Caco-2 (cell line): ENCODE results near the gene SH2D3C. TPM values are rescaled to one million over a fixed set of nuclear protein-coding genes. Genes with fewer than 3 reads are reported as not detected.

Experiments used
- BruUV-seq: library from RNA; stranded (reverse); fragments of 400-500 nt; replicated peaks from 2 replicates; lab custom pipeline; 2021; lab: Mats Ljungman, UMichigan
- CTCF ChIA-PET: fragments of 300-600 bp; sonication (Branson Sonifier 250); formaldehyde crosslinking; loops from one replicate; lab custom pipeline; 2022; ENCODE audit warnings: antibody characterized with exemption; lab: Charles Lee
- POLR2A ChIA-PET: fragments of 300-600 bp; sonication (Branson Sonifier 250); formaldehyde crosslinking; loops from one replicate; lab custom pipeline; 2022; ENCODE audit warnings: antibody characterized with exemption; lab: Charles Lee
- DNase-seq, 2 experiments: peaks; one replicate each; pipeline versions ENCODE4 v3.0.0 to v3.0.0-alpha.2; 2020 to 2022
- H3K27me3 ChIP-seq: replicated peaks from 2 replicates; pipeline ENCODE4 v1.6.0; 2011; ENCODE audit warnings: low read length; ENCODE audit not compliant: control insufficient read depth, insufficient read depth
- H3K36me3 ChIP-seq: 2 replicates; pipeline ENCODE4 v1.5.1; 2011; ENCODE audit warnings: low read length; ENCODE audit not compliant: control insufficient read depth, insufficient read depth
- H3K4me1 ChIP-seq: fragments of 250-450 bp; sonication (Bioruptor Pico); 2 replicates; pipeline ENCODE4 v1.5.1; 2020; ENCODE audit warnings: mild to moderate bottlenecking
- H3K4me3 ChIP-seq: 2 replicates; pipeline ENCODE4 v1.5.1; 2011; ENCODE audit warnings: low read depth, mild to moderate bottlenecking, control low read depth, low read length
- H3K9me3 ChIP-seq: fragments of 250-450 bp; sonication (Bioruptor Pico); 2 replicates; pipeline ENCODE4 v1.5.1; 2020; ENCODE audit warnings: mild to moderate bottlenecking, moderate library complexity
- H3K27ac Mint-ChIP-seq: one replicate; pipeline ENCODE4 v1.8.0; 2022; ENCODE audit warnings: mixed read lengths; ENCODE audit not compliant: unreplicated experiment
- H3K27me3 Mint-ChIP-seq: one replicate; pipeline ENCODE4 v1.8.0; 2022; ENCODE audit warnings: mixed read lengths; ENCODE audit not compliant: insufficient read depth, unreplicated experiment
- H3K36me3 Mint-ChIP-seq: one replicate; pipeline ENCODE4 v1.8.0; 2022; ENCODE audit warnings: mild to moderate bottlenecking, mixed read lengths; ENCODE audit not compliant: insufficient read depth, unreplicated experiment
- H3K4me1 Mint-ChIP-seq: one replicate; pipeline ENCODE4 v1.8.0; 2022; ENCODE audit warnings: low read depth, mixed read lengths; ENCODE audit not compliant: unreplicated experiment
- H3K4me3 Mint-ChIP-seq: one replicate; pipeline ENCODE4 v1.8.0; 2022; ENCODE audit warnings: mild to moderate bottlenecking, moderate library complexity, mixed read lengths; ENCODE audit not compliant: unreplicated experiment
- H3K9me3 Mint-ChIP-seq: one replicate; pipeline ENCODE4 v1.8.0; 2022; ENCODE audit warnings: mixed read lengths; ENCODE audit not compliant: unreplicated experiment
- intact Hi-C: fragments of 100-400 bp; cut with micrococcal nuclease; formaldehyde crosslinking; loops from one replicate; pipeline ENCODE4 v1.10.0; 2022; ENCODE audit not compliant: unreplicated experiment
- total RNA-seq: library from RNA; stranded (reverse); gene quantifications from 2 replicates; pipeline ENCODE4 v1.2.3, GENCODE V29; 2022
- TF ChIP-seq, protein P1 (sequence below), 2 experiments: fragments of 200-600 bp in 1 of 2; IDR thresholded peaks; 1 replicate in 1 of 2; 2 replicates in 1 of 2; pipeline versions ENCODE4 v1.5.1 to v1.8.0; 2011 to 2022; ENCODE audit warnings: antibody characterized with exemption in 1 of 2, control low read depth in 1 of 2, inconsistent platforms in 1 of 2, low read depth in 1 of 2, low read length in 1 of 2, mild to moderate bottlenecking in 1 of 2, moderate library complexity in 1 of 2; ENCODE audit not compliant: insufficient read depth in 1 of 2, severe bottlenecking in 1 of 2, unreplicated experiment in 1 of 2

The SH2D3C gene
- total RNA-seq, 1 experiment from 2014 or later, result 0.34 TPM

DNA sequence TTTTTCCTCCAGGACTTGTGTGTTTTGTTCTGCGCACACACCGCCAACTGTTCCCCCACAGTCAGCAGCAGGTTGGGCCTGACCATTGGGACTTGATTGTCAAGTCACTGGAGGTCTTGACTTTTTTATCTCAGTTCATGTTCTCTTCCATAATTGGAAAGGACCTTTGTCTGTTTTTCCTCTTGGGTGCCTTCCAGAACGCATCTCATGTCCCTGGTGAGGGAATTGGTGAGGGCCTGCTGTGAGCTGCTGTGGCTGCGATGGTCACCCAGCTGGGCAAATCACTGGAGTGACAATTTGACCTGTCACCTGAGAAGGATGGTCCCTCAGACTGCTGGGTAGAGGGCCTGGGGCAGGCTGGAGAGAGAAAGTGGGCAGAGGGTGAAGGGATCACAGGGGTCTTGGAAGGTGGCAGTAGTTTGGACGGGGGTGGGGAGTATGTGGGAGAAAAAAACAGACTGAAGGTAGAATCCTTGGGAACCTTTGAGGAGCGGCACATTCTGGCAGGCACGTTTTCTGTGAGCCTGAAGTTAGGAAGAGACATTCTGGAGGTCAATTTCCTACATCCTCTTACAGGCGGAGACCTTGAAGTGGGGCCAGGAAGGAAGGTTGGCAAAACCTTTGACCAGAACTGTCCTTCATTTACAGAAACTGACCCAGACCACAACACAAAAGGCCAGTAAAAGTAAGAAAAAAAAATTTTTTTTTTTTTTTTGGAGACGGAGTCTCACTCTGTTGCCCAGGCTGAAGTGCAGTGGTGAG is 11.8 kb upstream of the SH2D3C start:
- TF ChIP-seq, protein P1, sequence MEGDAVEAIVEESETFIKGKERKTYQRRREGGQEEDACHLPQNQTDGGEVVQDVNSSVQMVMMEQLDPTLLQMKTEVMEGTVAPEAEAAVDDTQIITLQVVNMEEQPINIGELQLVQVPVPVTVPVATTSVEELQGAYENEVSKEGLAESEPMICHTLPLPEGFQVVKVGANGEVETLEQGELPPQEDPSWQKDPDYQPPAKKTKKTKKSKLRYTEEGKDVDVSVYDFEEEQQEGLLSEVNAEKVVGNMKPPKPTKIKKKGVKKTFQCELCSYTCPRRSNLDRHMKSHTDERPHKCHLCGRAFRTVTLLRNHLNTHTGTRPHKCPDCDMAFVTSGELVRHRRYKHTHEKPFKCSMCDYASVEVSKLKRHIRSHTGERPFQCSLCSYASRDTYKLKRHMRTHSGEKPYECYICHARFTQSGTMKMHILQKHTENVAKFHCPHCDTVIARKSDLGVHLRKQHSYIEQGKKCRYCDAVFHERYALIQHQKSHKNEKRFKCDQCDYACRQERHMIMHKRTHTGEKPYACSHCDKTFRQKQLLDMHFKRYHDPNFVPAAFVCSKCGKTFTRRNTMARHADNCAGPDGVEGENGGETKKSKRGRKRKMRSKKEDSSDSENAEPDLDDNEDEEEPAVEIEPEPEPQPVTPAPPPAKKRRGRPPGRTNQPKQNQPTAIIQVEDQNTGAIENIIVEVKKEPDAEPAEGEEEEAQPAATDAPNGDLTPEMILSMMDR (IDR thresholded peaks at IDR 0.05; ENCODE audit: insufficient read depth in 1 of 2, low read depth in 1 of 2, low read length in 1 of 2, severe bottlenecking in 1 of 2, unreplicated experiment in 1 of 2), result no peak
- ChIA-PET CTCF (interaction anchor here (0.7 kb wide), 1 partner anchor 152 kb away, joined by 3 read pairs; no protein-coding TSS in a partner anchor), POLR2A (no interaction called here)
- intact Hi-C loops, result no loop called here
- Mint-ChIP-seq H3K36me3 (peaks cover 95% of the 10 kb centered on the region), H3K4me3 (no peak overlapping the region), H3K27ac (no peak overlapping the region), H3K27me3 (no peaks in the 10 kb centered on the region), H3K4me1 (no peaks in the 10 kb centered on the region), H3K9me3 (no peaks in the 10 kb centered on the region)
- no peak for DNase-seq
- no TSS peak for BruUV-seq
- Histone ChIP-seq H3K27me3 (no peaks in the 10 kb centered on the region), H3K9me3 (no peaks in the 10 kb centered on the region), H3K4me3 (no peak overlapping the region), H3K4me1 (no peaks in the 10 kb centered on the region), H3K36me3 (peaks cover 9% of the 10 kb centered on the region)

DNA sequence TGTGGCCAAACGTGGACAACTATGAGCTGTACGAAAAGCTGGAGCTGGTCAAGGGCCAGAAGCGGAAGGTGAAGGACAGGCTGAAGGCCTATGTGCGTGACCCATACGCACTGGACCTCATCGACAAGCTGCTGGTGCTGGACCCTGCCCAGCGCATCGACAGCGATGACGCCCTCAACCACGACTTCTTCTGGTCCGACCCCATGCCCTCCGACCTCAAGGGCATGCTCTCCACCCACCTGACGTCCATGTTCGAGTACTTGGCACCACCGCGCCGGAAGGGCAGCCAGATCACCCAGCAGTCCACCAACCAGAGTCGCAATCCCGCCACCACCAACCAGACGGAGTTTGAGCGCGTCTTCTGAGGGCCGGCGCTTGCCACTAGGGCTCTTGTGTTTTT is 10.7 kb upstream of the SH2D3C start:
- Histone ChIP-seq H3K27me3 (no peaks in the 10 kb centered on the region), H3K4me3 (no peak overlapping the region), H3K36me3 (peaks cover 9% of the 10 kb centered on the region), H3K9me3 (no peaks in the 10 kb centered on the region), H3K4me1 (no peaks in the 10 kb centered on the region)
- ChIA-PET POLR2A (no interaction called here), CTCF (no interaction called here)
- H3K4me3 Mint-ChIP-seq, result no peak overlapping the region
- no peaks in the 10 kb centered on the region for H3K27me3 Mint-ChIP-seq
- intact Hi-C loops, result loop anchor here (5.0 to 10.0 kb wide), 2 partner anchors 128 to 284 kb away; partner anchors contain the start of gene ST6GALNAC4
- no peak overlapping the region for H3K27ac Mint-ChIP-seq
- DNase-seq, result no peak
- TF ChIP-seq, protein P1 (IDR thresholded peaks at IDR 0.05; ENCODE audit: insufficient read depth in 1 of 2, low read depth in 1 of 2, low read length in 1 of 2, severe bottlenecking in 1 of 2, unreplicated experiment in 1 of 2), result no peak
- BruUV-seq, result no TSS peak
- no peaks in the 10 kb centered on the region for H3K9me3 Mint-ChIP-seq
- H3K36me3 Mint-ChIP-seq, result peaks cover 85% of the 10 kb centered on the region
- no peaks in the 10 kb centered on the region for H3K4me1 Mint-ChIP-seq

DNA sequence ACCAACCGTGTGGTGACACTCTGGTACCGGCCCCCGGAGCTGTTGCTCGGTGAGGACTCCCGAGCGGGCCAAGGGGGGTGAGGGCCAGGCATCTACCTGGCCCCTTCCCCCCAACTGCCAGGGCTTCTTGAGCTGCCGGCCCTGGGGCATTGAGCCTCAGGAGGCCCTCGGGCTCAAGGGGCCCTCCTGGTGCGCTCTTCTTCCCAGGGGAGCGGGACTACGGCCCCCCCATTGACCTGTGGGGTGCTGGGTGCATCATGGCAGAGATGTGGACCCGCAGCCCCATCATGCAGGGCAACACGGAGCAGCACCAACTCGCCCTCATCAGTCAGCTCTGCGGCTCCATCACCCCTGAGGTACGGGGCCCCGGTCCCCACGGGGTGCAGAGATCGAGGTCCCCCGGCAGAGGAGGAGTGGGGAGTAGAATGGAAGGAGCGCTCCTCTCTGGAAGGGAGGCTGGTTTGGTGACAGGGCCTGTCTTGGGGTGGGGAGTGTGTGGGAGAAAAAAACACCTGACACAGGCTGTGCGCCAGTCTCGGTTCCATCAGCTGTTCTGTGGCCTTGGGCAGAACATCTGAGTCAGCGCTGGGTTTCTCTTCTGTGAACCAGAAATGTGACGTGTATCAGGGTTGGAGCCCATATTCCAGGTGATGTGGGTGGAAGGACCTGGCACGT is 10.0 kb upstream of the SH2D3C start:
- Mint-ChIP-seq H3K4me1 (no peaks in the 10 kb centered on the region), H3K27me3 (no peaks in the 10 kb centered on the region), H3K9me3 (no peaks in the 10 kb centered on the region), H3K4me3 (no peak overlapping the region), H3K27ac (no peak overlapping the region), H3K36me3 (peaks cover 78% of the 10 kb centered on the region)
- H3K27me3 ChIP-seq, result no peaks in the 10 kb centered on the region
- TF ChIP-seq, protein P1 (IDR thresholded peaks at IDR 0.05; ENCODE audit: insufficient read depth in 1 of 2, low read depth in 1 of 2, low read length in 1 of 2, severe bottlenecking in 1 of 2, unreplicated experiment in 1 of 2), result no peak
- peaks cover 9% of the 10 kb centered on the region for H3K36me3 ChIP-seq
- ChIA-PET POLR2A (no interaction called here), CTCF (no interaction called here)
- no TSS peak for BruUV-seq
- H3K9me3 ChIP-seq, result no peaks in the 10 kb centered on the region
- no peak for DNase-seq
- H3K4me1 ChIP-seq, result no peaks in the 10 kb centered on the region
- intact Hi-C loops, result loop anchor here (5.0 to 10.0 kb wide), 2 partner anchors 129 to 284 kb away; partner anchors contain the start of gene ST6GALNAC4
- no peak overlapping the region for H3K4me3 ChIP-seq
